Stomach (tissue), 9 donors: Measurements from ENCODE around the gene FAM120B. TPM values are rescaled to one million over a fixed set of nuclear protein-coding genes. Genes with fewer than 3 reads are reported as not detected.

Experiments used
- DNase-seq, 2 donors: peaks; one replicate each; pipeline versions ENCODE4 v3.0.0 to v3.0.0-alpha.2; 2013 to 2019
- H3K27ac ChIP-seq, 5 donors: fragments of 200-600 bp in 4 of 5; sonication (generic) in 4 of 5; one replicate each; pipeline ENCODE4 v1.5.1; 2013 to 2019; ENCODE audit warnings: mild to moderate bottlenecking in 1 of 5, moderate library complexity in 1 of 5
- H3K27me3 ChIP-seq, 3 donors: fragments of 200-600 bp; sonication (generic); one replicate each; pipeline ENCODE4 v1.5.1; 2017 to 2019; ENCODE audit warnings: mixed run types in 1 of 3
- H3K36me3 ChIP-seq, 4 donors: fragments of 200-600 bp; sonication (generic); 1 replicate in 3 of 4; 2 replicates in 1 of 4; pipeline ENCODE4 v1.5.1; 2016 to 2019
- H3K4me1 ChIP-seq, 4 donors: fragments of 200-600 bp; sonication (generic); one replicate each; pipeline ENCODE4 v1.5.1; 2016 to 2019
- H3K4me3 ChIP-seq, 4 donors: fragments of 200-600 bp; sonication (generic) in 3 of 4; one replicate each; pipeline ENCODE4 v1.5.1; 2016 to 2019; ENCODE audit warnings: mild to moderate bottlenecking in 1 of 4
- H3K9me3 ChIP-seq, 4 donors: fragments of 200-600 bp; sonication (generic); one replicate each; pipeline ENCODE4 v1.5.1; 2016 to 2019
- CTCF ChIP-seq, 7 experiments: fragments of 450-650 bp in 4 of 7; fragments of 200-600 bp in 3 of 7; sonication (generic) in 3 of 7; IDR thresholded peaks; one replicate each; pipeline ENCODE4 v1.5.1; 2016 to 2019; ENCODE audit warnings: antibody characterized with exemption in 7 of 7, control low read depth in 2 of 7, mild to moderate bottlenecking in 1 of 7
- EP300 ChIP-seq: sonication (generic); formaldehyde crosslinking; IDR thresholded peaks from one replicate; pipeline ENCODE4 v1.6.1; 2017; ENCODE audit warnings: antibody characterized with exemption
- POLR2A ChIP-seq, 4 donors: fragments of 450-650 bp; IDR thresholded peaks; one replicate each; pipeline ENCODE4 v1.6.1; 2016; ENCODE audit warnings: antibody characterized with exemption in 4 of 4, control low read depth in 2 of 4, mild to moderate bottlenecking in 1 of 4, moderate library complexity in 1 of 4
- POLR2AphosphoS5 ChIP-seq, 3 donors: sonication (generic); formaldehyde crosslinking; IDR thresholded peaks; one replicate each; pipeline ENCODE4 v1.6.1; 2016; ENCODE audit warnings: antibody characterized with exemption in 3 of 3
- WGBS, 5 donors: extraction: QIAGEN DNeasy Blood & Tissue Kit in 3 of 5; methylation state at CpG; one replicate each; pipeline versions ENCODE4 v1.1.5 to v1.1.7; 2013 to 2018; 5-methylcytosine and 5-hydroxymethylcytosine counted together
- intact Hi-C: fragments of 100-400 bp; cut with DNase I; formaldehyde crosslinking; loops from one replicate; pipeline ENCODE4 v1.15.1; 2023; ENCODE audit warnings: low total_unique reads
- polyA plus RNA-seq, 3 donors: library from polyadenylated mRNA; stranded (reverse); fragments of 200-250 nt; gene quantifications; one replicate each; pipeline ENCODE4 v1.2.3, GENCODE V29; 2013
- total RNA-seq, 5 donors: library from RNA; depleted of rRNA; stranded (reverse); fragments of >200 nt; gene quantifications; one replicate each; pipeline versions ENCODE4 v1.1.0 to v1.2.3, GENCODE V29; 2014 to 2016
- donor health status: healthy with polysubstance abuse.
- donor health status: Bipolar disorder and iron deficiency.
- donor health status: healthy.

Gene FAM120B
- total and polyA plus RNA-seq, 8 donors: 6.4 to 66.5 (median 27.3) TPM

- no peak overlapping the region for H3K4me3 ChIP-seq
- no peak for DNase-seq
- no peaks in the 10 kb centered on the region for H3K9me3 ChIP-seq
- intact Hi-C loops: no loop called here
- peak overlapping the region in 1 of 5 donors; percentile 18 for H3K27ac ChIP-seq
- 73 to 82% (median 76%) methylated on average over 11 of the region's 11 CpGs for WGBS, 5 donors
- peaks cover 0 to 11% (median 3%) of the 10 kb centered on the region in 4 donors for H3K4me1 ChIP-seq
- TF ChIP-seq POLR2A (IDR thresholded peaks at IDR 0.05) (no peak), POLR2AphosphoS5 (IDR thresholded peaks at IDR 0.05) (peak in 1 of 3 donors; percentile 2)
- H3K36me3 ChIP-seq: peaks cover 0 to 53% (median 23%) of the 10 kb centered on the region in 4 donors
- H3K27me3 ChIP-seq: no peaks in the 10 kb centered on the region
Observed at GRCh38 chr6:170374571-170375444, 68.2 kb downstream of the FAM120B start.

GRCh38 chr6:170375661-170376060, 69.1 kb downstream of the FAM120B start:
- Histone ChIP-seq H3K36me3 (peaks cover 0 to 45% (median 19%) of the 10 kb centered on the region in 4 donors), H3K4me1 (peaks cover 0 to 11% (median 3%) of the 10 kb centered on the region in 4 donors), H3K4me3 (no peak overlapping the region), H3K27me3 (no peaks in the 10 kb centered on the region), H3K27ac (peak overlapping the region in 1 of 5 donors; percentile 18), H3K9me3 (no peaks in the 10 kb centered on the region)
- no peak for DNase-seq
- TF ChIP-seq POLR2AphosphoS5 (IDR thresholded peaks at IDR 0.05): no peak
- intact Hi-C loops: no loop called here
- whole genome bisulfite sequencing, 5 donors: 80 to 93% (median 91%) methylated on average over 10 of the region's 10 CpGs

GRCh38 chr6:170376386-170377043, 70.0 kb downstream of the FAM120B start:
- TF ChIP-seq CTCF (IDR thresholded peaks at IDR 0.05): no peak
- no peak for TF ChIP-seq EP300
- TF ChIP-seq POLR2AphosphoS5 (IDR thresholded peaks at IDR 0.05): no peak
- TF ChIP-seq POLR2A (IDR thresholded peaks at IDR 0.05): no peak
- Histone ChIP-seq H3K4me3 (no peak overlapping the region), H3K36me3 (peaks cover 0 to 36% (median 18%) of the 10 kb centered on the region in 4 donors), H3K9me3 (no peaks in the 10 kb centered on the region), H3K4me1 (peaks cover 0 to 11% (median 3%) of the 10 kb centered on the region in 4 donors), H3K27ac (no peak overlapping the region), H3K27me3 (no peaks in the 10 kb centered on the region)
- intact Hi-C loops: no loop called here
- no peak for DNase-seq
- 88 to 94% (median 92%) methylated on average over 28 to 29 of the region's 29 CpGs for WGBS, 5 donors

- peak in 1 of 2 donors; percentile 40 for DNase-seq
- no peak overlapping the region for H3K4me3 ChIP-seq
- intact Hi-C loops: no loop called here
- H3K9me3 ChIP-seq: no peaks in the 10 kb centered on the region
- no peak for TF ChIP-seq POLR2A (IDR thresholded peaks at IDR 0.05)
- no peak for TF ChIP-seq CTCF (IDR thresholded peaks at IDR 0.05)
- TF ChIP-seq POLR2AphosphoS5 (IDR thresholded peaks at IDR 0.05): no peak
- TF ChIP-seq EP300: no peak
- no peak overlapping the region for H3K27ac ChIP-seq
- 70 to 81% (median 79%) methylated on average over 10 of the region's 10 CpGs for WGBS, 5 donors
- no peaks in the 10 kb centered on the region for H3K27me3 ChIP-seq
- peaks cover 0 to 11% (median 3%) of the 10 kb centered on the region in 4 donors for H3K4me1 ChIP-seq
- peaks cover 0 to 32% (median 18%) of the 10 kb centered on the region in 4 donors for H3K36me3 ChIP-seq
Observed at GRCh38 chr6:170378502-170378901, 71.9 kb downstream of the FAM120B start.

- no peak overlapping the region for H3K27ac ChIP-seq
Observed at GRCh38 chr6:170381562-170381961, 75.0 kb downstream of the FAM120B start.

More at GRCh38 chr6:170381562-170381961, 75.0 kb downstream of the FAM120B start:
- peaks cover 0 to 19% (median 12%) of the 10 kb centered on the region in 4 donors for H3K36me3 ChIP-seq
- intact Hi-C loops: no loop called here
- H3K27me3 ChIP-seq: no peaks in the 10 kb centered on the region
- no peaks in the 10 kb centered on the region for H3K4me1 ChIP-seq
- TF ChIP-seq POLR2AphosphoS5 (IDR thresholded peaks at IDR 0.05) (no peak), CTCF (IDR thresholded peaks at IDR 0.05) (no peak), EP300 (no peak), POLR2A (IDR thresholded peaks at IDR 0.05) (no peak)
- no peak overlapping the region for H3K4me3 ChIP-seq
- H3K9me3 ChIP-seq: no peaks in the 10 kb centered on the region
- no peak for DNase-seq
